Measurements from ENCODE around the gene OR4M2.
"Not testable (repeated sequence)": the region's sequence is repeated elsewhere in the genome, so short reads cannot be mapped to it uniquely, and the experiment has no call there.

DNA sequence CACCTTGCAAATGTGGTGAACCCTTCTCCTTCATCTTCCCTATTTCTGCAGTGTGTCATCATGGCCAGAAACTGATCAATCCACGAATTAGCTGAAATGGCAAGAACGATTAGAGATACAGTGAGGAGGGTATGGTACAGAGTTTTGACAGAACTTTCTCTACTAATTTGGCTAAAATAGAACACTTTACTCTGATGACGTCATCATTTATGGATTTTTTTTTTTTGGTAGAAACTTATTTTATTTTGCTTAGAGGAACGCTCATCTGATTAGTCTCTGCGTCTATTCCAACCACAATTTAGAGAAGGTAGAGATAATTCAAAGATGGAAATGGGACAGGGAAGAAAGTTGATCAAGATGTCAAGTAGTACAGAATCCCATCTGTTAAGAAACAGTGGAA, 41.7 kb downstream of the OR4M2 start:
- TF ChIP-seq EZH2 (IDR thresholded peaks at IDR 0.05; ENCODE audit: insufficient read depth, poor library complexity, severe bottlenecking); EZH2phosphoT487 (IDR thresholded peaks at IDR 0.05; ENCODE audit: insufficient read depth, low read depth): not testable (repeated sequence)
